Stomach smooth muscle (tissue), 2 donors: ENCODE measurements around the gene SYNC.
A peak's percentile ranks its signal among the peaks of the same experiment; 100 is the strongest.

Experiments used
- H3K27ac ChIP-seq: one replicate; pipeline ENCODE4 v1.7.0; 2013; ENCODE audit warnings: mild to moderate bottlenecking, low read length, inconsistent platforms
- H3K27me3 ChIP-seq, 2 donors: one replicate each; pipeline ENCODE4 v1.7.0; 2013; ENCODE audit warnings: low read length in 2 of 2; ENCODE audit not compliant: insufficient read depth in 2 of 2, control insufficient read depth in 1 of 2
- H3K36me3 ChIP-seq, 2 donors: one replicate each; pipeline ENCODE4 v1.7.0; 2013; ENCODE audit warnings: low read length in 2 of 2; ENCODE audit not compliant: control insufficient read depth in 2 of 2, insufficient read depth in 2 of 2
- H3K4me1 ChIP-seq: one replicate; pipeline ENCODE4 v1.7.0; 2013; ENCODE audit warnings: low read length; ENCODE audit not compliant: control insufficient read depth, insufficient read depth
- H3K4me3 ChIP-seq, 2 donors: one replicate each; pipeline ENCODE4 v1.7.0; 2013; ENCODE audit warnings: low read length in 2 of 2
- H3K9ac ChIP-seq, 2 donors: one replicate each; pipeline ENCODE4 v1.7.0; 2013; ENCODE audit warnings: low read length in 2 of 2, mild to moderate bottlenecking in 1 of 2
- H3K9me3 ChIP-seq, 2 donors: one replicate each; pipeline ENCODE4 v1.7.0; 2013; ENCODE audit warnings: low read length in 2 of 2; ENCODE audit not compliant: control insufficient read depth in 2 of 2
- donor health status: healthy.
- donor health status: Pancreatic carcinoma.

Gene SYNC

DNA sequence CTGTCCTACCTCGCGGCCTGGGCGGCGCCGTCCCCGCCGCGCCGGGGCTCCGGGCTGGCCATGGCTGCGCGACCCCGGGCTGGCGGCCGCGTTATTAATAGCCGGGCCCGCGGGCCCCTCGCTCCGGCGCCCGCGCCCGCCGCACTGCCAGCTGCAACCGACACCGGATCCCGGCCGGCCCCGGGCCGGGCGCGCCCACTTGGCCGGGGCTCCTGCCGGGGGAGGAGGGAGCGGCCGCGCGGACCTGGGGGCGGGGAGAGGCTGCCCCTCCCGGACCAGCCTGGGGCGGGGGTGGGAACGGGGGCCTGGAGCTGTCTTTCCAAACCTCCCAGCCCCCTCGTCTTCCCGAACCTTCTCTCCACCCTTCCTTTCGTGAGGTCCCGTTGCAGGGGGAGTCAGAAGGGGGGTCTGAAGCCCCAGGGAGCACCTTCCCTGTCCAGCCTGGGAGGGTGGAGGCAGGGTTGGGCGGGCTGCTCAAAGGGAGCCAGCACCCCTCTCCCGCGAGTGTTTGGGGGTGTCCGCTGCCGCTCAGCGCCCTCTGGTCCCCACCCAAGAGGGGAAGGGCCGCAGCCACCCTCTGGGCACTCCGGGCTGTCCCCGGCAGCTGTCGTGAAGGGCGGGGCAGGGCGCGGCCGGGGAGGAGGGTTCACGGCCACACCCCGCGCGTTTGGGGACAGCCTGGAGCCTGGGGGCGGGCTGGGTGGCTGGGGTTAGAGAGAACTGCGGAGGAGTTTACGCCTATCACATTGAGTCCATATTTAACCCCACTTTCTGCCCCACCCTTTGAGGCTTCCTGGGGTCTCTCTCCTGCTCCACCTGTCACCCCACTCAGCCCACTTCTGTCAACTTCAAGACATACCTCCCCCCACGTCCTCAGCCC, at the start of gene SYNC:
TSS of gene SYNC (minus strand) at position 172 of the 880 bp plus-strand sequence. CDS start at position 62, 110 bp downstream.
- Histone ChIP-seq H3K9ac (peak within 1 kb of the TSS; percentile 72 to 84), H3K36me3 (no peaks in the 10 kb centered on the region), H3K4me1 (peaks cover 44% of the 10 kb centered on the region), H3K27me3 (no peaks in the 10 kb centered on the region), H3K27ac (peak within 1 kb of the TSS; percentile 96), H3K4me3 (peak within 1 kb of the TSS; percentile 76 to 85), H3K9me3 (no peaks in the 10 kb centered on the region)

DNA sequence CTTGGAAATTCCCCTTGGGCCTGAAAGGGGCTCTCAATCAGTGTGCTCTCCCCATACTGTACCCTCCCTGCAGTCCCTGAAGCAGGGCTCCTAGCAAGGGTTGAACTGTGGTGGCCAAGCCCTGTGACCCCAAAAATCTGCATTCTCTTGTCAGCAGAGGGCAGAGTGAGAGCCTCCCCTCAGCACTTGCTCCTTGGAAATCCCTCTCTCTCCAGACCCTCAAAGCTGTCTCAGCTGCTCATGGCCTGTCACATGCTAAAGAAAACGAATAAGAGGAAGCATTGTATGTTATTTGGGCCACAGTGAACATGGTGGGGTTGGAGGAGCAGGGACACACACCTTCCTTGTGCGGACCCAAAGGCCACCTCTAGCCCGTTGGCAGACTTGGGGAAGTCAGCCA, 47.2 kb upstream of the SYNC start:
- H3K9me3 ChIP-seq: no peaks in the 10 kb centered on the region
- no peak overlapping the region for H3K4me3 ChIP-seq
- no peak overlapping the region for H3K27ac ChIP-seq
- H3K9ac ChIP-seq: no peak overlapping the region
- no peaks in the 10 kb centered on the region for H3K36me3 ChIP-seq
- H3K27me3 ChIP-seq: no peaks in the 10 kb centered on the region
- H3K4me1 ChIP-seq: peaks cover 13% of the 10 kb centered on the region

DNA sequence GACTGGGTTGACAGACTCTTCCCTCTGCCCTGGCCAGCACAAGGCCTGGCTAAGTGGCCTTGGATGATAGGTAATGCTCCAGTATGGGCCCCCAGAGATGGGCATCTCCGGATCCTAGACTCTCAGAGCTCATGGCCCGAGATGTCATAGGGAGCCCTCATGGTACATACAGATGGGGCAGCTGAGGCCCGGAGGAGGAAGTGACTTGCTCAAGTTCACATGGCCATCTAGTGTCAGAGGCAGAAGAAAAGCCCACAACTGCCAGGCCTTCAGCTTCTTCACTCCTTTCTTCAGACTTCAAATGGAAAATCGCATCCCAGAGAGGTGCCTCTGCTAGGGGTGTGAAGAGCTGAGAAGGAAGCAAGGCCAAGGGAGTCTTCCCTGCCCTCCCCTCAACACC, 46.8 kb upstream of the SYNC start:
- H3K9ac ChIP-seq: no peak overlapping the region
- no peaks in the 10 kb centered on the region for H3K27me3 ChIP-seq
- H3K4me1 ChIP-seq: peaks cover 9% of the 10 kb centered on the region
- H3K4me3 ChIP-seq: no peak overlapping the region
- H3K9me3 ChIP-seq: no peaks in the 10 kb centered on the region
- no peaks in the 10 kb centered on the region for H3K36me3 ChIP-seq
- H3K27ac ChIP-seq: no peak overlapping the region

DNA sequence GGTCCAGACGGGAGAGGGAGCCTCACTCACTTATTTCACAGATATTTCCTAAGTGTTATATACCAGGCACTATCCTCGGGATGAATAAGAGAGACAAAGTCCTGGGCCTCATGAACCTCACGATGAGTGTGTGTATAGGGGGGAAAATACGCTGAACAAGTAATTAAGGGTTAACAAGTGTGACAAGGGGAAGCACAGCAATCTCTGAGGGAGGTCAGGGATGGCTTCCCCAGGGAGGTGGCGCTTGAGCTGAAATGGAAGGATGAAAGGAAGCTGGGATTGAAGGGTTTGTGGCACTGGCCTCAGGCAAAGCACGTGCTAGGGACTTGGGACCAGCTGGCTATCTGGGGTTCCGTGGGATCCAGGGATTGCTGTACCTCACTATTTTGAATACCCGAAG, 46.4 kb upstream of the SYNC start:
- Histone ChIP-seq H3K9ac (no peak overlapping the region), H3K36me3 (no peaks in the 10 kb centered on the region), H3K4me1 (peaks cover 6% of the 10 kb centered on the region), H3K27me3 (no peaks in the 10 kb centered on the region), H3K4me3 (no peak overlapping the region), H3K9me3 (no peaks in the 10 kb centered on the region), H3K27ac (no peak overlapping the region)

DNA sequence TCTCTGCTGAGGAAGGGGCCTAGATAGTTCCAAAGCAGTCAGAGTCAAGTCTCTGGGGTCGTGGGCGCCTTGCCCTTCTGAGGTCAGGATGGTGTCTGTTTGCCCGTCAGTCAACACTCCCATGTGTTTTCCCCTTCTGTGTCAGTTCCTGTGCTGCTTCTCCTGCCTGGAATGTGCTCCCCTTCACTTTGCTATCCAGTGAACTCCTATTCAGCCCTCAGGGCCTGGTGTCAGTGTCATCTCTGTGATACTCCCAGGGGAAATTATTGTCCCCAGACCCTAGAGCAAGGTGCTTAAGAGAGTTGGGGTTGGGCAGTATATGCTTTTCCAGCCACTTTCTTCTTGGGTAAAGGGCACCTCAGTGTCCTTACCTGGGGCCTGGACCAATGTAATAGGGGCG, 45.8 kb upstream of the SYNC start:
- H3K4me3 ChIP-seq: no peak overlapping the region
- no peaks in the 10 kb centered on the region for H3K36me3 ChIP-seq
- no peaks in the 10 kb centered on the region for H3K9me3 ChIP-seq
- H3K4me1 ChIP-seq: peaks cover 7% of the 10 kb centered on the region
- H3K27ac ChIP-seq: no peak overlapping the region
- no peaks in the 10 kb centered on the region for H3K27me3 ChIP-seq
- no peak overlapping the region for H3K9ac ChIP-seq

DNA sequence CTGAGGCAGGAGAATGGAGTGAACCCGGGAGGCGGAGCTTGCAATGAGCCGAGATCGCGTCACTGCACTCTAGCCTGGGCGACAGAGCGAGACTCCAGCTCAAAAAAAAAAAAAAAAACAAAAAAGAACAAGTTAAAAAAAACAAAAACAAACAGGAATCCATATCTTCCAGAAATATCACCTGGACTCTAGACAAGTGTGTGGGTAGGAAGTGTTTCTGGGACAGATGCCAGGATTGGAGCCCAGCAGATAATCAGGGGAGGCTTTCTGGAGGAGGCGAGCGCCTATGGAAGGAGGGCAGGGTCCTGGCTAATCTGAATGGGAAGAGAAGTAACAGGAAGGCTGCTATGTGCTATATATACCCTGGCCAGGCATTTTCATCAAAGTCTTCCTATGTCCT, 43.6 kb upstream of the SYNC start:
- no peaks in the 10 kb centered on the region for H3K27me3 ChIP-seq
- peaks cover 21% of the 10 kb centered on the region for H3K4me1 ChIP-seq
- no peak overlapping the region for H3K27ac ChIP-seq
- H3K36me3 ChIP-seq: no peaks in the 10 kb centered on the region
- H3K9ac ChIP-seq: no peak overlapping the region
- no peak overlapping the region for H3K4me3 ChIP-seq
- no peaks in the 10 kb centered on the region for H3K9me3 ChIP-seq

DNA sequence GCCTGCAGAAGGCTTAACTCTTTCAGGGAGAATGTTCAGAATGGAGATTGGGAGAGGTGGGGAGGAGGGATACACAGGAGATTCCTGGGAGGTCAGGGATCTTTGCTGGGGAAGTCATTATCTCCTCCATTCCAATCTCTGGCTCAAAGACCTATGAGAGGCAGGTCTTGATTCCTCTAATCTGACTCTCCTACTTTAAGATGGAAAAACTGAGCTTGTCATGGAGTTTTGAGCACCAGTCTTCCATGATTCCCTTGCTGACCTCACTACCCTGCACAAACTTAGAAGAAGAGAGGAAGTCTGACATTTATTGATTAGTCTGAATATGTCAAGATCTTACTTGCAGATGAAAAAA, 41.5 kb upstream of the SYNC start:
- Histone ChIP-seq H3K4me1 (peaks cover 31% of the 10 kb centered on the region), H3K9ac (no peak overlapping the region), H3K27ac (no peak overlapping the region)

DNA sequence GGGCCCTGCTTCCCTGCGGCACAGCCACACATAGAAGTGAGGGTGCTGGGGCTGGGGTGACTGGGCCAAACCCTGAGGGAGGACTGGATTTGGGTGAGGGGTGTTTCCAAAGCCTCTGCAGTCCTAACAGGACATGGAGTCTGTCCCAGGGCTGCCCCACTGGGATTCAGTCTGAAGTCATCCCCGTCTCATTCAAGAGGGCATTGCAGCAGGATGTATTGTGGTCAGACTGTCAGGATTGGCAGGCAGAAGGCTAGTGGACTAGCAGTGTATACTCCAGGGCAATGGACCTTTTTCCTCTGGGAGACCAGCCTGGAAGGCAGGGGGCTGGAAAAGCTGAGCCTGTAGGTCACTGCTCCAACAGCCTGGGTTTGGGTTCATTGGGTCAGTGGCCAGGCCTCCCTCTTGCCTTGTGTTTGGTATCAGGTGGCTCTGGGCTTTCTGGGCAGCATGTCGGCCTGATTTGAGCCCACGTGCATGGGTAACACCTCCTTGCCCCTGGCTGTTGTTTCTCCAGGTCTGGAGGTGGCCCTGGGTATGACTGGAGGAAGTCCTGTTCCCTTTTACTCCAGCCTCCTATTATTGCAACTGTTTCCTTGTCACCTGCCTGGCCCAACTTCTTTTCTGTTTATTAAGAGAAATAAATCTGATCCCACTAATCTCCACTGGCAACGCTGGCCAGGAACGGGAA, 41.0 kb upstream of the SYNC start:
- Histone ChIP-seq H3K27ac (no peak overlapping the region), H3K36me3 (no peaks in the 10 kb centered on the region), H3K9ac (no peak overlapping the region), H3K27me3 (no peaks in the 10 kb centered on the region), H3K4me1 (peaks cover 31% of the 10 kb centered on the region), H3K4me3 (peak overlapping the region in 1 of 2 donors; percentile 77), H3K9me3 (no peaks in the 10 kb centered on the region)

More for the DNA sequence above, 41.5 kb upstream of the SYNC start:
- Histone ChIP-seq H3K4me3 (no peak overlapping the region), H3K36me3 (no peaks in the 10 kb centered on the region), H3K27me3 (no peaks in the 10 kb centered on the region), H3K9me3 (no peaks in the 10 kb centered on the region)

DNA sequence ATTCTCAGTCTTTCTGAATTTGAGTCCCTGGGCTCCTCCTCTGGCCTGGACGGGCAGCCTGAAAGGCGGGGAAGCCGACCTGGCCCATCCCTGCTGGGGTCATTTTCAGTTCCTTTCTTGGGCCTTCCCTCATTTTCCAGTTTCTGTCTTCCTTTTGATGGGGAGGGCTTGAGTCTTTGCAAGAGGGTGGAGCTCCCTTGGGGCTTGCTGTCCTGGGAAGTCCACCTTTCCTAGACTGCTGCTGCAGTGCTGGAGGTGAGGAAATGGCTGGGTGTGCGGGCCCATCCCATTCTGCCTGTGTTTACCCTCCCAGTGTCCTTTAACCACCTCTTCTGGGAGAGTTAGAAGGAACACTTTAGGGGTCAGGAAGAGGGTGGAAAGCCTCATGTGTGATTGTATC, 40.4 kb upstream of the SYNC start:
- H3K27ac ChIP-seq: peak overlapping the region; percentile 79
- no peaks in the 10 kb centered on the region for H3K36me3 ChIP-seq
- peak overlapping the region in 1 of 2 donors; percentile 77 for H3K4me3 ChIP-seq
- no peaks in the 10 kb centered on the region for H3K27me3 ChIP-seq
- no peaks in the 10 kb centered on the region for H3K9me3 ChIP-seq
- peak overlapping the region in 1 of 2 donors; percentile 69 for H3K9ac ChIP-seq
- peaks cover 31% of the 10 kb centered on the region for H3K4me1 ChIP-seq

DNA sequence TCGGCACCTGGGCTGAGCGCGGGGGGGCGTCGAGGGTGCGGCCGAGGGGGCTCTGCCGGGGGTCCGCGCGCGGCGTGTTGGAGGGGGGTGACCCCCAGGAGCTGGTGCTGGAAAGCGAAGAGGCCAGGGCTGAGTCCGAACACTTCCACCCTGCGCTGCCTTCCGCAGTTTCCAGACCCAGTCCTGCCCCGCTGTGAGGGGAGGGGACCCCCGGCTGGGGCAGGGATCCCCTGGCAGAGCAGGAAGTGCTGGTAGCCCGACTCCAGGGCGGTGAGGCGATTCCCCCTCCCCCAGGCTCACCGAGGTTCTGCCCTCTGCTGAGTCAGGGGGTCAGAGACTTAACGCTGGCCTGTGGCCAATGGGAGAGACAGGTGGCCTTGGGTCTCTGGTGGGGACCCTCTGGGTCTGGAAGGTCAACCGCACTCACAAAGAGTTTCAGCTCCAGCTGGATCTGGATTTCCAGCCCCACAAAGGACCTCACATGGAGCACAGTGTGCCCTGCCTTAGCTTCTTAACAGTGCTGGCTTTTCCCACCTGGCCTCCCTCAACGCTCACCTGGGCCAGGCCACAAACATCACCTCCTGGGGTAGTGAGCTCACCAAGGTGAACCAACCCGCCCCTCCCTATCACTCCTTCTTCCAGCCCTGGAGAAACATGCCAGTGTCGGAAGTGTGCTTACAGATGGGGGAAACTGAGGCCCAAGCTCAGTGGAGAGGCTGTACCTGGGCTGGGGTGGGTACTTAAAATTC, 39.8 kb upstream of the SYNC start:
- H3K27me3 ChIP-seq: no peaks in the 10 kb centered on the region
- no peaks in the 10 kb centered on the region for H3K36me3 ChIP-seq
- H3K4me3 ChIP-seq: peak overlapping the region; percentile 61 to 77
- peaks cover 31% of the 10 kb centered on the region for H3K4me1 ChIP-seq
- H3K27ac ChIP-seq: peak overlapping the region; percentile 79
- peak overlapping the region; percentile 66 to 69 for H3K9ac ChIP-seq
- H3K9me3 ChIP-seq: no peaks in the 10 kb centered on the region
